Adrenal gland (tissue), 5 donors: ENCODE results near the gene FCRL1.

ENCODE experiments used
- POLR2A ChIP-seq, 2 donors: fragments of 450-650 bp; IDR thresholded peaks; one replicate each; pipeline ENCODE4 v1.6.1; 2017; ENCODE audit warnings: antibody characterized with exemption in 2 of 2, mild to moderate bottlenecking in 2 of 2, moderate library complexity in 1 of 2
- TF ChIP-seq, protein P1 (sequence below), 6 experiments: fragments of 450-650 bp in 4 of 6; fragments of 200-600 bp in 2 of 6; sonication (generic) in 1 of 6; IDR thresholded peaks; 1 replicate in 5 of 6; 2 replicates in 1 of 6; pipeline versions ENCODE4 v1.5.1 to v1.8.0; 2016 to 2021; ENCODE audit warnings: antibody characterized with exemption in 6 of 6, mild to moderate bottlenecking in 2 of 6, moderate library complexity in 1 of 6
- donor health status: DM: no; HTN: no; CAD: no.

- TF ChIP-seq, protein P1, sequence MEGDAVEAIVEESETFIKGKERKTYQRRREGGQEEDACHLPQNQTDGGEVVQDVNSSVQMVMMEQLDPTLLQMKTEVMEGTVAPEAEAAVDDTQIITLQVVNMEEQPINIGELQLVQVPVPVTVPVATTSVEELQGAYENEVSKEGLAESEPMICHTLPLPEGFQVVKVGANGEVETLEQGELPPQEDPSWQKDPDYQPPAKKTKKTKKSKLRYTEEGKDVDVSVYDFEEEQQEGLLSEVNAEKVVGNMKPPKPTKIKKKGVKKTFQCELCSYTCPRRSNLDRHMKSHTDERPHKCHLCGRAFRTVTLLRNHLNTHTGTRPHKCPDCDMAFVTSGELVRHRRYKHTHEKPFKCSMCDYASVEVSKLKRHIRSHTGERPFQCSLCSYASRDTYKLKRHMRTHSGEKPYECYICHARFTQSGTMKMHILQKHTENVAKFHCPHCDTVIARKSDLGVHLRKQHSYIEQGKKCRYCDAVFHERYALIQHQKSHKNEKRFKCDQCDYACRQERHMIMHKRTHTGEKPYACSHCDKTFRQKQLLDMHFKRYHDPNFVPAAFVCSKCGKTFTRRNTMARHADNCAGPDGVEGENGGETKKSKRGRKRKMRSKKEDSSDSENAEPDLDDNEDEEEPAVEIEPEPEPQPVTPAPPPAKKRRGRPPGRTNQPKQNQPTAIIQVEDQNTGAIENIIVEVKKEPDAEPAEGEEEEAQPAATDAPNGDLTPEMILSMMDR (IDR thresholded peaks at IDR 0.05): no peak
- no peak for TF ChIP-seq POLR2A (IDR thresholded peaks at IDR 0.05)
Measured at GRCh38 chr1:157776971-157777391, 42.9 kb downstream of the FCRL1 start, which contains the start of gene FCRL2.
